SU-DHL-6 (cell line): Measurements from ENCODE around the gene ANO2.

Experiments used
- EZH2phosphoT487 ChIP-seq: fragments of 200-600 bp; sonication (generic), shearing (Covaris generic); conservative IDR thresholded peaks from 2 replicates; pipeline ENCODE4 v1.6.1; 2018; ENCODE audit warnings: mild to moderate bottlenecking, antibody characterized with exemption, low read length, moderate library complexity, mixed read lengths
- TF ChIP-seq, protein P1 (sequence below): fragments of 200-600 bp; sonication (generic); IDR thresholded peaks from one replicate; pipeline ENCODE4 v1.5.1; 2017; ENCODE audit warnings: antibody characterized with exemption, mild to moderate bottlenecking, low read length, moderate library complexity; ENCODE audit not compliant: insufficient read depth, poor library complexity, severe bottlenecking

- TF ChIP-seq, protein P1, sequence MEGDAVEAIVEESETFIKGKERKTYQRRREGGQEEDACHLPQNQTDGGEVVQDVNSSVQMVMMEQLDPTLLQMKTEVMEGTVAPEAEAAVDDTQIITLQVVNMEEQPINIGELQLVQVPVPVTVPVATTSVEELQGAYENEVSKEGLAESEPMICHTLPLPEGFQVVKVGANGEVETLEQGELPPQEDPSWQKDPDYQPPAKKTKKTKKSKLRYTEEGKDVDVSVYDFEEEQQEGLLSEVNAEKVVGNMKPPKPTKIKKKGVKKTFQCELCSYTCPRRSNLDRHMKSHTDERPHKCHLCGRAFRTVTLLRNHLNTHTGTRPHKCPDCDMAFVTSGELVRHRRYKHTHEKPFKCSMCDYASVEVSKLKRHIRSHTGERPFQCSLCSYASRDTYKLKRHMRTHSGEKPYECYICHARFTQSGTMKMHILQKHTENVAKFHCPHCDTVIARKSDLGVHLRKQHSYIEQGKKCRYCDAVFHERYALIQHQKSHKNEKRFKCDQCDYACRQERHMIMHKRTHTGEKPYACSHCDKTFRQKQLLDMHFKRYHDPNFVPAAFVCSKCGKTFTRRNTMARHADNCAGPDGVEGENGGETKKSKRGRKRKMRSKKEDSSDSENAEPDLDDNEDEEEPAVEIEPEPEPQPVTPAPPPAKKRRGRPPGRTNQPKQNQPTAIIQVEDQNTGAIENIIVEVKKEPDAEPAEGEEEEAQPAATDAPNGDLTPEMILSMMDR, result no peak
- TF ChIP-seq EZH2phosphoT487, result no peak
Measured at GRCh38 chr12:5723711-5724252, 221.3 kb downstream of the ANO2 start.
